Astrocyte (in vitro differentiated cells and primary cell): ENCODE results near the gene MBD2. TPM values are rescaled to one million over a fixed set of nuclear protein-coding genes. Genes with fewer than 3 reads are reported as not detected.

Experiments
- DNase-seq: peaks from one replicate; pipeline ENCODE4 v3.0.0-alpha.2; 2010; ENCODE audit warnings: low read depth
- FAIRE-seq: peaks from 2 replicates; lab custom pipeline; 2011; peaks lifted over from hg19 to GRCh38; lab: Jason Lieb, UNC
- H2AFZ ChIP-seq: 2 replicates; pipeline ENCODE4 v1.6.0; 2012; ENCODE audit warnings: low read depth, low read length, inconsistent platforms
- H3K27ac ChIP-seq: 2 replicates; pipeline ENCODE4 v1.5.1; 2011; ENCODE audit warnings: low read depth, low read length, inconsistent platforms
- H3K27me3 ChIP-seq: 2 replicates; pipeline ENCODE4 v1.6.0; 2011; ENCODE audit warnings: low read length, inconsistent platforms; ENCODE audit not compliant: insufficient read depth
- H3K36me3 ChIP-seq: 2 replicates; pipeline ENCODE4 v1.5.1; 2011; ENCODE audit warnings: low read length, inconsistent platforms; ENCODE audit not compliant: insufficient read depth
- H3K4me1 ChIP-seq: 2 replicates; pipeline ENCODE4 v1.5.1; 2011; ENCODE audit warnings: low read length, inconsistent platforms; ENCODE audit not compliant: insufficient read depth
- H3K4me2 ChIP-seq: 2 replicates; pipeline ENCODE4 v1.6.0; 2012; ENCODE audit warnings: low read length, inconsistent platforms
- H3K4me3 ChIP-seq: 2 replicates; pipeline ENCODE4 v1.5.1; 2011; ENCODE audit warnings: low read depth, mild to moderate bottlenecking, low read length, inconsistent platforms; ENCODE audit not compliant: insufficient read depth
- H3K79me2 ChIP-seq: 2 replicates; pipeline ENCODE4 v1.6.0; 2012; ENCODE audit warnings: mild to moderate bottlenecking, low read length, inconsistent platforms; ENCODE audit not compliant: insufficient read depth
- H3K9ac ChIP-seq: 2 replicates; pipeline ENCODE4 v1.6.0; 2012; ENCODE audit warnings: mild to moderate bottlenecking, low read length, inconsistent platforms
- H3K9me3 ChIP-seq: 2 replicates; pipeline ENCODE4 v1.5.1; 2012; ENCODE audit warnings: low read depth, mild to moderate bottlenecking, low read length, inconsistent platforms; ENCODE audit not compliant: insufficient read depth
- H4K20me1 ChIP-seq: 2 replicates; pipeline ENCODE4 v1.6.0; 2012; ENCODE audit warnings: low read length, inconsistent platforms; ENCODE audit not compliant: insufficient read depth
- H3K27ac Mint-ChIP-seq: one replicate; pipeline ENCODE4 v1.8.0; 2021; ENCODE audit warnings: mild to moderate bottlenecking, mixed read lengths; ENCODE audit not compliant: unreplicated experiment
- H3K27me3 Mint-ChIP-seq: one replicate; pipeline ENCODE4 v1.8.0; 2021; ENCODE audit warnings: low read depth, mixed read lengths; ENCODE audit not compliant: unreplicated experiment
- H3K36me3 Mint-ChIP-seq: one replicate; pipeline ENCODE4 v1.8.0; 2021; ENCODE audit warnings: low read depth, mixed read lengths; ENCODE audit not compliant: unreplicated experiment
- H3K4me1 Mint-ChIP-seq: one replicate; pipeline ENCODE4 v1.8.0; 2021; ENCODE audit warnings: low read depth, mixed read lengths; ENCODE audit not compliant: unreplicated experiment
- H3K4me3 Mint-ChIP-seq: one replicate; pipeline ENCODE4 v1.8.0; 2021; ENCODE audit warnings: mild to moderate bottlenecking, moderate library complexity, mixed read lengths; ENCODE audit not compliant: unreplicated experiment
- H3K9me3 Mint-ChIP-seq: one replicate; pipeline ENCODE4 v1.8.0; 2021; ENCODE audit warnings: mild to moderate bottlenecking, mixed read lengths; ENCODE audit not compliant: unreplicated experiment
- CTCF ChIP-seq: IDR thresholded peaks from 2 replicates; pipeline ENCODE4 v1.5.1; 2011; ENCODE audit warnings: low read depth, mild to moderate bottlenecking, inconsistent platforms, low read length, moderate library complexity; ENCODE audit not compliant: insufficient read depth
- EZH2 ChIP-seq: IDR thresholded peaks from 2 replicates; pipeline ENCODE4 v1.6.1; 2012; ENCODE audit warnings: mild to moderate bottlenecking, low read length, inconsistent platforms; ENCODE audit not compliant: insufficient read depth
- total RNA-seq: library from RNA; stranded (reverse); gene quantifications from 2 replicates; pipeline ENCODE4 v1.2.1, GENCODE V29; 2021

MBD2 gene
- total RNA-seq, 1 donor from 2014 or later, result 53.1 TPM

- H3K27me3 ChIP-seq, result no peaks in the 10 kb centered on the region
- peaks cover 13% of the 10 kb centered on the region for H3K4me1 ChIP-seq
- H3K9ac ChIP-seq, result no peak overlapping the region
- TF ChIP-seq CTCF (no peak), EZH2 (no peak)
- no peak overlapping the region for H3K4me3 ChIP-seq
- DNase-seq, result no peak
- H3K9me3 ChIP-seq, result no peaks in the 10 kb centered on the region
- no peak overlapping the region for H3K4me2 ChIP-seq
- H3K4me1 Mint-ChIP-seq, result peaks cover 38% of the 10 kb centered on the region
- no peaks in the 10 kb centered on the region for H3K27me3 Mint-ChIP-seq
- no peak for FAIRE-seq
- H3K27ac ChIP-seq, result no peak overlapping the region
- no peak overlapping the region for H3K27ac Mint-ChIP-seq
- peaks cover 3% of the 10 kb centered on the region for H3K79me2 ChIP-seq
- H3K36me3 Mint-ChIP-seq, result peaks cover 21% of the 10 kb centered on the region
- no peak overlapping the region for H3K4me3 Mint-ChIP-seq
- no peaks in the 10 kb centered on the region for H3K9me3 Mint-ChIP-seq
- H2AFZ ChIP-seq, result no peak overlapping the region
- peaks cover 3% of the 10 kb centered on the region for H4K20me1 ChIP-seq
- peaks cover 25% of the 10 kb centered on the region for H3K36me3 ChIP-seq
Observed at GRCh38 chr18:54154231-54154630, 70.2 kb downstream of the MBD2 start.

DNA sequence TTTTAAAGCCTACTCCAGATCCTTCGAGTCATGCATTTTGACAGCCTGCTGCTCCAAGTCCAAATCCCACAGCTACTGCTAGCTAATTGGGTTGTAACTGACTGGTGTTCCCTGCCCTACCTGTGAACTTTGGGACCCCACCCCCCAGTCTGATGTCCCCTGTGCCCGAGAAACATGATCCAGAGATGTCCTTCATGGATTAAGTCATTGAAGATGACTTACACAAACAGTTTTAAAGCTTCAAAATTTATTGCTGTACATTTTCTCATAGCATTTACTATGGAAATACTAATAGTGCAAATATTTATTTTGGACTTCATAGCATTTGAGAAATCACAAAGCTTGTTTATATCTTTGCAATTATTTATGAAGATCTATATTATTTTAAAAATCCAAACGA lies 73.1 kb downstream of the MBD2 start:
- peaks cover 42% of the 10 kb centered on the region for H3K4me1 Mint-ChIP-seq
- H3K36me3 Mint-ChIP-seq, result peaks cover 10% of the 10 kb centered on the region
- H3K79me2 ChIP-seq, result peaks cover 3% of the 10 kb centered on the region
- TF ChIP-seq CTCF, result no peak
- no peak for TF ChIP-seq EZH2
- peaks cover 22% of the 10 kb centered on the region for H3K4me1 ChIP-seq
- no peak overlapping the region for H3K27ac ChIP-seq
- no peak overlapping the region for H3K4me2 ChIP-seq
- no peaks in the 10 kb centered on the region for H4K20me1 ChIP-seq
- no peaks in the 10 kb centered on the region for H3K9me3 Mint-ChIP-seq
- H3K27ac Mint-ChIP-seq, result peak overlapping the region; percentile 43
- FAIRE-seq (no peak), DNase-seq (no peak)
- no peaks in the 10 kb centered on the region for H3K27me3 ChIP-seq
- H2AFZ ChIP-seq, result no peak overlapping the region
- H3K27me3 Mint-ChIP-seq, result no peaks in the 10 kb centered on the region
- H3K36me3 ChIP-seq, result peaks cover 12% of the 10 kb centered on the region
- no peak overlapping the region for H3K4me3 ChIP-seq
- no peak overlapping the region for H3K9ac ChIP-seq
- H3K4me3 Mint-ChIP-seq, result peak overlapping the region; percentile 55
- no peaks in the 10 kb centered on the region for H3K9me3 ChIP-seq

DNA sequence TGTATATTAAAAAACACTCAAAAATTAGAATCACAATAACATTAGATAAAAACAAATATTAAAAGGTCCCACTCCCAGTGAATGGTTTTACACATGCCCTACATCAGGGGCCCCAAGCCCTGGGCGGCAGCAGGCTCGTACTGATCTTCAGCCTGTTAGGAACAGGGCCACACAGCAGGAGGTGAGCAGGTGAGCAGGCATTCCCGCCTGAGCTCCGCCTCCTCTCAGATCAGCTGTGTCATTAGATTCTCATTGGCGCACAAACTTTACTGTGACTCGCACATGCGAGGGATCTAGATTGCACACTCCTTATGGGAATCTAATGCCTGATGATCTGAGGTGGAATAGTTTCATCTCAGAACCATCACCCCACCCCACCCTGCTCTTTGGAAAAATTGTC lies 74.2 kb downstream of the MBD2 start:
- no peaks in the 10 kb centered on the region for H4K20me1 ChIP-seq
- H3K9ac ChIP-seq, result no peak overlapping the region
- Mint-ChIP-seq H3K27ac (peak overlapping the region; percentile 98), H3K4me1 (peaks cover 42% of the 10 kb centered on the region), H3K9me3 (no peaks in the 10 kb centered on the region), H3K36me3 (peaks cover 10% of the 10 kb centered on the region), H3K27me3 (no peaks in the 10 kb centered on the region), H3K4me3 (no peak overlapping the region)
- TF ChIP-seq CTCF (no peak), EZH2 (no peak)
- no peak overlapping the region for H3K4me2 ChIP-seq
- H3K27me3 ChIP-seq, result no peaks in the 10 kb centered on the region
- no peaks in the 10 kb centered on the region for H3K9me3 ChIP-seq
- no peak for FAIRE-seq
- peak overlapping the region; percentile 95 for H3K27ac ChIP-seq
- no peak overlapping the region for H3K4me3 ChIP-seq
- no peak for DNase-seq
- peaks cover 22% of the 10 kb centered on the region for H3K4me1 ChIP-seq
- no peak overlapping the region for H2AFZ ChIP-seq
- no peaks in the 10 kb centered on the region for H3K79me2 ChIP-seq
- H3K36me3 ChIP-seq, result peaks cover 9% of the 10 kb centered on the region
